ENCODE results near the gene GJB2.
"Not testable (repeated sequence)": the region's sequence is repeated elsewhere in the genome, so short reads cannot be mapped to it uniquely, and the experiment has no call there.

Gene GJB2

GRCh38 chr13:20165417-20166257 is 27.1 kb downstream of the GJB2 start:
- no peak for DNase-seq

- DNase-seq = no peak
These were observed 30.8 kb downstream of the GJB2 start for GRCh38 chr13:20161951-20162300.

- DNase-seq = no peak
These were observed 31.3 kb downstream of the GJB2 start for GRCh38 chr13:20161275-20161950.

DNA sequence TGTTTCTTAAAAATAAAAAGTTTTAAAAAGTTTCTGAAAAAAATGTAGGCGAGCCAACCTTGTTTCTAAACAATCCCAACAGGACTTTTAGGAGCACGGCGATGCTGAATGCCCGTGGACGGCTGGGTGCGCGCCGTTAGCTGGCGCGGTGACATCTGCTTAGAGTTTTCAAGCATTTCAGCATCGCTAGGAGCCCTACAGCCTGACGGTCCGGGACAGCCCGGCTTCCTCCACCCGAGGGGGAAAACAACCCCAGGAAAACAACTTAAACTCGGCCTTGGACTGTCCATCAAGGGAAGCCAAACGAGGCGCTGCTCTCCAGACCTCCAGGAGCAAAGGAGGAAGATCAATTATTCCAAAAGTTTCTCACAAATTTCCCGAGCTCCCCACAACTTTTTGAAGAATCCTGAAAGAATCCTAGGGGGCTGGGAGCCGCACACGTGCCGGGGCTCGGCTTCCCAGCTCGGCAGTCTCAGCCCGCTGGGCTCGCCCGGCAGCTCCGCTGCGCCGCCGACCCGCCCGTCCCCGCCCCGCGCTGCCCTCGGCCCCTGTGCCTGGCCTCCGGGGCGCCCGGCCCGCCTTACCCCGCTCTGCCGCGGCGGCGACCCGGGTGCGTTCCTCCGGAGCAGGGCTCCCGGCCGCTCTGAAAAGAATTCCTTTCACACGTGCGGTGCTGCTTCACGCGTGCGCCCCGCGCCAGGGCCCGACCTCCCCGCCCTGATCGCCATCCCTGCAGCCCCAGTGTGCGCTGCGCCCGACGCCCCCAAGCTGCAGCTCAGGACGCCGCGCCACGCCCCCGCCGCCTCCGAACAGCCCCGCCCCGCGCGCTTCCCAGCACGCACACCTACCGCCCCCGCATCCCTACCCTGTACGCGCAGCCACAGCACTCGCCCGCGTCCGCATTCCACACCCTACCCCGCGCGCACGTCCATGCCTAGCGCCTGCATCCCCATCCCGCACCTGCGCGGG is 32.1 kb downstream of the GJB2 start, which contains the start of gene GJA3:
Gene GJA3 (minus strand): TSS at position 747 of the 969 bp plus-strand sequence. CDS start 17,764 bp downstream, outside the sequence.
- no peak for DNase-seq

GRCh38 chr13:20159646-20160305 is 33.0 kb downstream of the GJB2 start:
- DNase-seq = no peak

DNA sequence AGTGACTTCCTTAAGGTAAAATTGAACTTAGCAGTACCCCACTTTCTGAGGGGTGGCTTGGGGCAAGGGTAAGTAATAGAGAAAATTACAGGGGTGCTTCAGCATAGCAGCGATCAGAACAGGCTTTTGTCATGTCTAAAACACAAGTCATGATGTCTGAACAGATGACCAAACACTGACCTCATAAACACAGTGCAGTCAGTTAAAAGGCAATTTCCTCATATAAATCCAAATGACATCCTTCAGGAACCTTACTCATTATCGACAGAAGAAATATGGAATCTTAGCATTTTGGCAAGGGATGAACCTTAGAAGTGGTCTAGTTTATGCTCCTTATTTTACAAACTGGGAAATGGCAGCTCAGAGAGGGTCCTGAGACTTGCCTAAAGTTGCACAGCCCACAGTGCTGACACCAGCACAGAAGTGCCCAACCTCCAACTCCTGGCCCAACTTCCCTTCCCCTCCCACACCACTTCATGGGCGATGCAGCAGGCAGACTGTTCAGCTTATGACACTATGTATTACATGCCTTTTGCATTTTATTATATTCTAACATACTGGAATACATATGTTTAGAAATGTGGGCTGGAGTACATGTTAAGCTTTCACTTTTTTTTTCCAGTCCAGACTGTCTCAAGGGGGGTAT is 35.5 kb downstream of the GJB2 start:
- DNase-seq = no peak

DNA sequence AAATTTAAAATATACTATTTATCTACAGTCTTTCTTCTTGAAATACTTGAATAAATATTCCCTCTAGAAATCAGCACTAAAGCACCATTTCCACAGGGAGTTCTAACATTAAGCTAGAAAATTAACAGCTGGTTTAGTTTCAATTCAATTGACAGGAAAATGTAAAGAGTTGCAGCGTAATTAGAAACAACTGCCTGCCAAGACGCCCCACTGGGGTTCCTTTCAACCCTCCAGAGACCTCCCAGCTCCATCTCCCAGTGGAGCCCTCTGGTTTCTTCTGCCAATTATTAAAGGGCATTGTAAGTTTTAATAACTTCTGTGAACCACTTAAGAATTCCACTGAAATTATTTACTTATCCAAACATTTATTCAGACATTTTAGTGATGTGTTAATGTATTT is 36.0 kb downstream of the GJB2 start:
- no peak for DNase-seq

- not testable (repeated sequence) for DNase-seq
These were observed 39.4 kb downstream of the GJB2 start for GRCh38 chr13:20153290-20153689.

DNA sequence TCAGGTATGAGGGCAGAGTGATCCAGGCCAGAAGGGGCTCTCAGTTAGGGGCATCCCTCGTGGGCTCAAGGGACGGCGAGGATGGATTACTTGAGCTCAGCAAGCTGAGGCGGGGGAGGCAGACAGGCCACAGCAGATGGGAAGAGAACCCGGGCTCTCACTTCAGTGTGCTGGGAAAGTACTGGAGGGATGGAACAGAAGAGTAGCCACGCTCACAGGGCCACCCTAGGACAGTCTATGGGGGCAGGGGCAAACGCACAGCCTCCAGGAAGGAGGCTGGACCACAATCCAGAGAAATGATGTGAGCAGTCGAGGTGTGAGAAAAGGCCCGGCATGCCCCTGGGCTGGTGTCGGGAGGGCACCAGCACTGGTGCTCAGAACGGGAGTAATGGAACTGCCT is 41.1 kb downstream of the GJB2 start:
- DNase-seq = no peak

DNA sequence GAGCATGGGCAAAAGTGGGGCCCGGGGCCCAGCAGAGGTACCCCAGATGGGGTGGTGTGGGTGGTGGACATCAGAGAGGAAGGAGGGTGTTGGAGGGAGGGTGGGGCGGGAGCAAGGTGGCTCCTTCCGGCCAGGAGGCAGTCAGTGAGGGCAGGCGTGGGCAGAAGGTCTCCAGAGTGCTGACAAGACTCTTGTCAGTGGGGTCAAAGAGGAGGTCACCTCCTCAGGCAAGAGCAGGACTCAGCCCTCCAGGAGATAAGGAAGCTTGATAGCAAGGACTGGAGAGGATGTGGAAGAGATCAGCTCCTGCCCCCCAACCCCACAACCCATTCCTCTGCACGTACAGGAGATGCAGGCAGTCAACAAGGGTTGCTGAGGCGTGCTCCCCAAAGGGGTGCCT is 41.7 kb downstream of the GJB2 start:
- DNase-seq = no peak

DNA sequence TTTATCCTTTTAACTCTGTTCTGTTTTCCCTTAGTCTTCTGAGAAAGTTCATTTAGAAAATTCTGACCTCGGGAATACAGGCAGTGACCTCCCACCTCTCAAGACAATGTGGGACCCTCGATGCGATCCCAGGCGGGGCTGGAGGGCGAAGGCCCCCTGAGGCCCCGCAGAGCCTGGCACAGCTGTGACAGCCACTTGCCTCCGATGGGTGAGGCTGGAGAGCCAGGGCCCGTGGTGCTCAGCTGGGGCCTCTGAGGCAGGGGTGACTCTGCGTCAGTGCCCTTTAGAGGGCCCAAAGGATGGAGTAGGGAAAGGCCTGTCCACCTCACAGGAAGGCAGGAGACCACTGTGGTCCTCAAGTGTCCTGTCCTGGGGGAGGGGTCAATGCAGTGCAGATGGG is 42.2 kb downstream of the GJB2 start:
- DNase-seq = no peak

GRCh38 chr13:20149762-20150161 is 43.0 kb downstream of the GJB2 start:
- no peak for DNase-seq

DNA sequence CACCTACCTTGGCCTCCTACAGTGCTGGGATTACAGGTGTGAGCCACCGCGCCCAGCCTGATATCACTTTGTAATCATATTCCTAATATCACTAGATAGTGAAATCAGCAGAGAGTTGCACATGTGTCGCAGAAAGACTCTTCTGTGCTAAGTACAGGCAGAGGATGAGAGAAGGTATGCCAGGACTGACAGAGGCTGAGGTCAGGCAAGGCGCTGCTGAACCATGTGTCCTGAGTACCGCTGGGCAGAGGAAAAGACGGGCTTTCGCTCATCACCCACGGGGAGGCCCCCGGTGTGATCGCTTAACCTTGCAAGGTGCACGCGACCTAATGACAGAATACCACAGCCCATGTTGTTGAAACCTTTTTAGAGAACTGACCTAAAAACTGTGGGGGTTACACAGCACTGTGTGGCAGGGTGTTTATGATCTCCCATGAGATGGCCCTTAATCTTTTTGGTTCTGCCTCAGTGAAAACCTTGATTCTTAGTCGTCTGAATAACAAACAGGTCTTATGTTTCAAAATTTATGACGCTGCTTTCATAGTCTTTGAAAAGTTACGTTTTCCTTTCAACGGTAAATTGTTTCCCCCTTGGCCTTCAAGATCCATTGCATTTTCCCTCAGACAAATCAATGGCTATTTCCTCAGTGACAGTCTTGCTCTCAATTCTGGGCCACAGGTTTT is 44.1 kb downstream of the GJB2 start:
- DNase-seq = no peak

DNA sequence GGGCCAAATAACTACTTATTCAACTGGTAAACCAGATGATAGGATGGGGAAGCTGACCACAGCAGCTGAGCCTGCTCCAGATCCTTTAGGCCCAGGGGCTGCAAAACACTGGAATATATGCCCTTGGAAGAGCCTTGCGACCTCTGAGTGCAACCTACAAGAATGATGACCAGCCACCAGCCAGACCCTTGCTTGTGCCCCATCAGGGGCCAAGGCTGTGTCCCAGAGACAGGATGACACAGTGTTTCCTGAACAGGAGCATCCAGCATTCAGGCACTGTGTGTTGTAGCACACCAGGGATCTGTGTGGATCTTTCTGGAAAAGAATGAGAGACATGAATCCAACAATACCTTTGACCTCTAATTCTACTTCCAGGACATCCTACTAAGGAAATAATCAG is 46.4 kb downstream of the GJB2 start:
- no peak for DNase-seq

GRCh38 chr13:20145521-20145920 is 47.2 kb downstream of the GJB2 start:
- no peak for DNase-seq

DNA sequence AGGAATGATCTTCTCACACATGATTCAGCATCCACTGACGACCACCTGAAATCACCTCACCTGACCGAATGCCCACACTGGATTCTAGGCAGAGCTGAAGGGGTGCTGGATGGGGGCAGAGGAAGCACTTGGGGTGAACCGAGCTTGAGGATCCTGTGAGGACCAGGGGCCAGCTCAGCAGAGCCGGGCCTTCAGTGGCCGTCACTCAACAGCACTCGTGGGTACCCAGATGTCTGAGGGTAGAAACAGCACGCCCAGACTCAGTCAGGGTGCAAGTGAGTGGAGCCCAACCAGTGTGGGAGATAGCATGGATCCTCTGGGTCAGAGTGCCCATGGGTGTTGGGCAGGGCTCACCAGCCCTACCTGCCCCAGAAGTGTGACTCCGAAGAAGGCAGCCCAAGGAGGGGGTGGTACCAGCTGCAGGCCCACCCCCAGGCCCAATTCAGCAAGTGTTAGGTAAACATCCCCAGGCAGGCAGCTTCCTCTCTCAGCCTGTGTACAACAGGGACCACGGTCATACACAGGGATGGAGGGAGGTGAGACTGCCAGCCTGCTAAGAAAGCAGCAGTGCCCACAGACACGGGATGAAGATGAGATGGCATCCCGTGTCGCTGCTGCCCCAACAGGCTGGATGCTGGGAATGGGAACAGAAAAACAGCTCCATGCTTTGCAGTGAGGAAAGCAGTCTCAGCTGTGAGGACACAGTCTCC is 48.4 kb downstream of the GJB2 start:
- DNase-seq = no peak

DNA sequence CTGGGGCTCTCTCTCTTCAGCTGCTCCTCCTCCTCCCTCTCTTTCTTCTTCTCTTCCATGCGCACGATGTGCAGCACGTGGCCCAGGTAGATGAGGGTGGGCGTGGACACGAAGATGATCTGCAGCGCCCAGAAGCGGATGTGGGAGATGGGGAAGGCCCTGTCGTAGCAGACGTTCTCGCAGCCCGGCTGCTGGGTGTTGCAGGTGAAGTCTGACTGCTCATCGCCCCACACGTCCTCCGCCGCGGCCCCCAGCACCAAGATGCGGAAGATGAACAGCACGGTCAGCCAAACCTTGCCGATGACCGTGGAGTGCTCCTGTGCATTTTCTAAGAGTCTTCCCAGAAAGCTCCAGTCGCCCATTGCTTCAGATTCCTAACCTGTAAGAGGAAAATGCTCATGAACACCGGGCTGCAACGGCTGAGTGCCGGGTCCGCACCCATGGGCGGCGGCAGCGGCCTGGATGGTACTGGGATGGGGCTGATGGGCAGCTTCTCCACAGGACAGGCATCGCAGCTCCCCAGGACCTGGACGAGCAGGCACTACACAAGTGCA is 49.7 kb downstream of the GJB2 start:
- DNase-seq = no peak

GRCh38 chr13:20142023-20142926 is 50.5 kb downstream of the GJB2 start:
- no peak for DNase-seq

- no peak for DNase-seq
These were observed 51.3 kb downstream of the GJB2 start for GRCh38 chr13:20141238-20142022.

All from AML-193 (cell line).